GM12875 (cell line): ENCODE results near the gene IFT43.

ENCODE experiments used
- H3K4me3 ChIP-seq: one replicate; pipeline ENCODE4 v1.5.1; 2011; ENCODE audit warnings: low read depth, low read length, control low read depth
- TF ChIP-seq, protein P1 (sequence below): IDR thresholded peaks from 2 replicates; pipeline ENCODE4 v1.5.1; 2011; ENCODE audit warnings: low read depth, mild to moderate bottlenecking, control low read depth, inconsistent platforms, low read length, moderate library complexity, borderline replicate concordance; ENCODE audit not compliant: insufficient read depth

The IFT43 gene

DNA sequence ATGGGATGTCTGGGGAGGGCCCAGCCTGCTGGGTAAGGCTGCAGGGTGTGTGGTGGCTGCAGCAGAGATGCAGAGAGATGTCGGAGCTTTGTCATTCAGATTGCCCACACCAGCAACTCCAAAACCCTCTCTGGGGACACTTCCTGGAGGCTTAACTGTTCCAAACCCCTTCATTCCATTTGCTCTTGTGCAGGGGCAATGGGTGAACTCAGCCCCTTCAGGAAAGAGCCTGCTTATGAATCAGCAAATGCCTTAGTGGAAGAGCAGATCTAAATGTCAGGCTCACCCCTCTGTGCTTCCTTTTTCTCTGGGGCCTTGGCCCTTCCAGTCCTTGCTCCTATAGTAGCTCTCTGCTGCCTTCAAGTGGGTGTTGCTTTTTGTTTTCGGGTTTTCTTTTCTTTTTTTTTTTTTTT is 129.5 kb downstream of the IFT43 start:
- TF ChIP-seq, protein P1, sequence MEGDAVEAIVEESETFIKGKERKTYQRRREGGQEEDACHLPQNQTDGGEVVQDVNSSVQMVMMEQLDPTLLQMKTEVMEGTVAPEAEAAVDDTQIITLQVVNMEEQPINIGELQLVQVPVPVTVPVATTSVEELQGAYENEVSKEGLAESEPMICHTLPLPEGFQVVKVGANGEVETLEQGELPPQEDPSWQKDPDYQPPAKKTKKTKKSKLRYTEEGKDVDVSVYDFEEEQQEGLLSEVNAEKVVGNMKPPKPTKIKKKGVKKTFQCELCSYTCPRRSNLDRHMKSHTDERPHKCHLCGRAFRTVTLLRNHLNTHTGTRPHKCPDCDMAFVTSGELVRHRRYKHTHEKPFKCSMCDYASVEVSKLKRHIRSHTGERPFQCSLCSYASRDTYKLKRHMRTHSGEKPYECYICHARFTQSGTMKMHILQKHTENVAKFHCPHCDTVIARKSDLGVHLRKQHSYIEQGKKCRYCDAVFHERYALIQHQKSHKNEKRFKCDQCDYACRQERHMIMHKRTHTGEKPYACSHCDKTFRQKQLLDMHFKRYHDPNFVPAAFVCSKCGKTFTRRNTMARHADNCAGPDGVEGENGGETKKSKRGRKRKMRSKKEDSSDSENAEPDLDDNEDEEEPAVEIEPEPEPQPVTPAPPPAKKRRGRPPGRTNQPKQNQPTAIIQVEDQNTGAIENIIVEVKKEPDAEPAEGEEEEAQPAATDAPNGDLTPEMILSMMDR = no peak
- no peak overlapping the region for H3K4me3 ChIP-seq

DNA sequence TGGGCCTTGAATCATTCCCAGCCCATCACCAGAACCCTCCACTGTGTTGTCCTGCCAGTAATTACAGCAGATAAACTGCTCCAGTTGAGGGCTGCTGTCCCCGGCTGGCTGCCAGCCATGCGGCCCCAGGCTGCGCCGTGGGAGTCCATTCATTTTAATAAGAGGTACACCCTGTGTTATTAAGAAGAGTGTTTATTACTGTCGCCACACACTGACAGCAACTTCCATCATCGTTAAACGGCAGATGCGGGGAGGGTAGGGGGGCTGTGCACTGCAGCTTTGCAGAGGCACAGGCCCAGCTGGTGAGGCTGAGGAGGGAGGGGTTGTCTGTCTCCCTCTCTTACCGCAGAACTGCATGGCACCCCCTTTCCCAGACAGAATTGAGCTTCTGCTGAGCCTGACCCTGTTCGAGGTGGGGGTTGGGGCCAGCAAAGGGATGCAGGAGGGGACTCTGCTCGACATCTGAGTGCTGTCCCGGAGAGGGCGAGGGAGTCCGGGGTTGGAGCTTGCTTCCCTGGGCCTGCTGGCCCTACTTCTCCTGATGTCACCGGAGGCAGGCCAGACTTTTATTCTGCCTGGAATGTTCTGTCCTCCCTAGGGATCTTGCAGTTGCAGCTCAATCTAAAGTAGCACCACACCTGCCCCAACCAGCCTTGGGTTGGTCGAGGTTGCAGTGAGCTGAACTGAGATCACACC is 132.4 kb downstream of the IFT43 start:
- TF ChIP-seq, protein P1 = no peak
- H3K4me3 ChIP-seq = no peak overlapping the region

DNA sequence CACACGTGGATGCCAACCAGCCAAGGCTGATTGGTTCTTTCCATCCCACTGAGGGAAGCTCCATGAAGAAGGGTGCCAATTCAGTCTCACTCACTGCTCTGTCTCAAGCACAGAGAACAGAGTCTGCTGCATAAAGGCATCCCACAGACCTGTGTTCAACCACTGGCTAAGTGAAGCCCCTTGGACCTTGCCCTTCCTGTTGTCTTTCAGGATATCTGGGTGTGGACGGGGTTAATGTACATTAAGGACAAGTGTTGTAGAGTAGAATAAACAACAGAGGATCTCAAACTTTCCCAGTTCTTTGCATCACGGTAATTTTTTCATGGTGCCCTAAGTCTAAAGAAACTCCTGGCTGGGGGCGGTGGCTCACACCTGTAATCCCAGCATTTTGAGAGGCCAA is 133.0 kb downstream of the IFT43 start:
- TF ChIP-seq, protein P1 = no peak
- H3K4me3 ChIP-seq = no peak overlapping the region

DNA sequence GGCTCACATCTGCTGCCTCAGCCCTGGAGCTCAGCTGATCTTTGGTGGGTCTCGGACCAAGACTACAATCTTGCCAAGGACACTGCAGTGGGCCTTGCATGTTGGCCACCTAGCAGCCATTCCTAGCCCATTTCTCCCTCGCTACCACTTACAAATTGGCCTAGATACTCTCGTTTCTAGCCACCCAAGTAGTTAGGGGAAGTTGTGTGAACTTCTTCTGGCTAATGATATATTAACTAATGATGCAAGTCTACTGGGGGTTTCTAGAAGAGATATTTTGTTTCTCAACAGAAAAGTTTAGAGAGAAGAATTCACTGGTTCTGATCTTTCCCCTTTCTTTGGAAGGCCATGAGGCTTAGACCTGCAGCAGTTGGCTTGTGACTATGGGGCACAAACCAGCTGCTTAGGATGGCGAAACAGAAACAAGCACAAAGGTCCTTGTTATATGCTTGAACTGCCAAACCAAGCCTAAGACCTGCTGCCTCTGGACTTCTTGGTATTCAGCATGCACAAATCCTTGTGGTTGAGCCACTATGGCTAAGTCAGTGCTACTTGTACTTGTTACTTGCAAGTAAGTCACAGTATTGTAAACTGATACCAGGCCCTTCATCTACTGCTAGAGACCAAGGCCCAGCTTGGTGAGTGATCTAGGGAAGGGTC is 135.7 kb downstream of the IFT43 start:
- TF ChIP-seq, protein P1 = no peak
- H3K4me3 ChIP-seq = no peak overlapping the region

DNA sequence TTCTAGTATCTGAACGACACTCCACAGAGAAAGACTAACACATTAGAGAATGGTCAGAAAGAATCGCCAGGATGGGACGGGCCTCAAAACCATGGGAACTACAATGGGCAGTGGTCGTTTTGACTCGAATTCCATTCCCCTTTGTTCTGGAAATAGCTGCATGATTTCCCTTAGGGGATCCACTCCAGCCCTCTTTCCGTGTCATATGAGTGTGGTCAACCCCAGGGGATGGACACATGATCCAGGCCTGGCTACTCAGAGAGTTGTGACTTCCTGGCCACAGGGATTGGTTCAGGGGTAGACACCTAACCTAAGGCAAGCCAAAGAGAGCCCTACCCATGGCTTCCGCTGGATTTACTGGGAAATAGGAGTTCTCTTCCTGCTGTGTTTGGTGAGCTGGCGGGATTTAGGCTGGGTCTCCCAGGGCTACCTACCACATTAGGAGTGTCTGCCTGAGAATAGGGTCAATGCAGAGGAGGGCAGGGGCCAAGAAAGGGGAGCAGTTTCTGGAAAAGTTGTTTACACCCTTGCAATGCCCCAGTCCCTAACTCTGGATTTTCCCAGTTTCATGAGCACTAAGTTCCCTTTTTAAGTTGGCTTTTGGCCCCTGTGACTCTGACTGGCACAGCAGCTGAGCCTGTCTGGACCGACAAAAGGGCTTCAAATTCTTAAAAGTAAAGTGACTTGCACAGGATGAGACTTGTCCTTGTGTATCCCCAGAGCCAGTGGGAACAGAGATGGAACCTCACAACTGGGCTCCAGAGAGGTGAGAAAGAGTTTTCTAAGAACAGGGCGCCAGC is 138.1 kb downstream of the IFT43 start:
- TF ChIP-seq, protein P1 = no peak
- no peak overlapping the region for H3K4me3 ChIP-seq

DNA sequence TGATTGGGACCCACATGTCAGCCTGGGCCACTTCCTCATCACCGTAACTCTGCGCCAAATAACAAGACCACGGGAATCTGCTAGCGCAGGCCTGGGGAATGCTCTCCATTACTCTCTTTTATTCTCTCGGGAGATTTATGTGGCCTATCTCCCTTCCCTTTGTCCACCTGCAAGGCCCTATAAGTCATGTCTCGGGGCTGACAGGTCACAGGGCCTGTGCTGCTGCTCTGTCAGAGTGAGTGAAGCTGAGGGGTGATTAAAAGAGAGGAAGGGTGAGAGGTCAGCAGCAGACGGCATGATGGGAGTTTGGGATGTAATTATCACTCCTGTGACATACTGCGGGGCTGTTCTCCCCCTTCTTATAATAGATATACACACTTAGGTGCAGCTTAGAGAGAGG is 139.9 kb downstream of the IFT43 start:
- no peak overlapping the region for H3K4me3 ChIP-seq
- TF ChIP-seq, protein P1 = no peak
